Measurements from ENCODE around the gene TMEM178B.

Gene TMEM178B

DNA sequence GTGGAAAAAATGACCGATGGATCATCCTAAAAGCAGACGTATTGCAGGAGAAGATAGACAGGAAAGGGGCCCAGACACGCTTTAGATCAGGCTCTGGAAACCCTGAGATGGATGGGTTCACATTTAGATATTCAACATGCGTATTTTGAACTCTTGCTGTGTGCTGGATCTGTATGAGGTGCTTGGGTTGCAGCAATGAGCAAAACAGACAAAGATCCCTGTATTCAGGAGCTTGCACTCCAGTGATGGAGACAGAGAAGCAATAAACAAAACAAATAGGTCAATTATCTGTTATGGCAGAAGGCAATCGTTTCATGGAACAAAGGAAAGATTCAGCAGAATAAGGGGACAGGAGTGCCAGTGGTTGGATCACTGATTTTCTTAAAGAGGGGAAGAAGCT lies 275.5 kb downstream of the TMEM178B start:
- TF ChIP-seq POLR2AphosphoS5 (IDR thresholded peaks at IDR 0.05; ENCODE audit: low read depth): no peak
- TF ChIP-seq GABPA (IDR thresholded peaks at IDR 0.05; ENCODE audit: low read depth): no peak
- no peak for TF ChIP-seq SPI1 (IDR thresholded peaks at IDR 0.05; ENCODE audit: borderline replicate concordance, low read depth)
- TF ChIP-seq, protein P1, sequence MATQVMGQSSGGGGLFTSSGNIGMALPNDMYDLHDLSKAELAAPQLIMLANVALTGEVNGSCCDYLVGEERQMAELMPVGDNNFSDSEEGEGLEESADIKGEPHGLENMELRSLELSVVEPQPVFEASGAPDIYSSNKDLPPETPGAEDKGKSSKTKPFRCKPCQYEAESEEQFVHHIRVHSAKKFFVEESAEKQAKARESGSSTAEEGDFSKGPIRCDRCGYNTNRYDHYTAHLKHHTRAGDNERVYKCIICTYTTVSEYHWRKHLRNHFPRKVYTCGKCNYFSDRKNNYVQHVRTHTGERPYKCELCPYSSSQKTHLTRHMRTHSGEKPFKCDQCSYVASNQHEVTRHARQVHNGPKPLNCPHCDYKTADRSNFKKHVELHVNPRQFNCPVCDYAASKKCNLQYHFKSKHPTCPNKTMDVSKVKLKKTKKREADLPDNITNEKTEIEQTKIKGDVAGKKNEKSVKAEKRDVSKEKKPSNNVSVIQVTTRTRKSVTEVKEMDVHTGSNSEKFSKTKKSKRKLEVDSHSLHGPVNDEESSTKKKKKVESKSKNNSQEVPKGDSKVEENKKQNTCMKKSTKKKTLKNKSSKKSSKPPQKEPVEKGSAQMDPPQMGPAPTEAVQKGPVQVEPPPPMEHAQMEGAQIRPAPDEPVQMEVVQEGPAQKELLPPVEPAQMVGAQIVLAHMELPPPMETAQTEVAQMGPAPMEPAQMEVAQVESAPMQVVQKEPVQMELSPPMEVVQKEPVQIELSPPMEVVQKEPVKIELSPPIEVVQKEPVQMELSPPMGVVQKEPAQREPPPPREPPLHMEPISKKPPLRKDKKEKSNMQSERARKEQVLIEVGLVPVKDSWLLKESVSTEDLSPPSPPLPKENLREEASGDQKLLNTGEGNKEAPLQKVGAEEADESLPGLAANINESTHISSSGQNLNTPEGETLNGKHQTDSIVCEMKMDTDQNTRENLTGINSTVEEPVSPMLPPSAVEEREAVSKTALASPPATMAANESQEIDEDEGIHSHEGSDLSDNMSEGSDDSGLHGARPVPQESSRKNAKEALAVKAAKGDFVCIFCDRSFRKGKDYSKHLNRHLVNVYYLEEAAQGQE (IDR thresholded peaks at IDR 0.05; ENCODE audit: insufficient replicate concordance, low read depth): no peak
- TF ChIP-seq, protein P2, sequence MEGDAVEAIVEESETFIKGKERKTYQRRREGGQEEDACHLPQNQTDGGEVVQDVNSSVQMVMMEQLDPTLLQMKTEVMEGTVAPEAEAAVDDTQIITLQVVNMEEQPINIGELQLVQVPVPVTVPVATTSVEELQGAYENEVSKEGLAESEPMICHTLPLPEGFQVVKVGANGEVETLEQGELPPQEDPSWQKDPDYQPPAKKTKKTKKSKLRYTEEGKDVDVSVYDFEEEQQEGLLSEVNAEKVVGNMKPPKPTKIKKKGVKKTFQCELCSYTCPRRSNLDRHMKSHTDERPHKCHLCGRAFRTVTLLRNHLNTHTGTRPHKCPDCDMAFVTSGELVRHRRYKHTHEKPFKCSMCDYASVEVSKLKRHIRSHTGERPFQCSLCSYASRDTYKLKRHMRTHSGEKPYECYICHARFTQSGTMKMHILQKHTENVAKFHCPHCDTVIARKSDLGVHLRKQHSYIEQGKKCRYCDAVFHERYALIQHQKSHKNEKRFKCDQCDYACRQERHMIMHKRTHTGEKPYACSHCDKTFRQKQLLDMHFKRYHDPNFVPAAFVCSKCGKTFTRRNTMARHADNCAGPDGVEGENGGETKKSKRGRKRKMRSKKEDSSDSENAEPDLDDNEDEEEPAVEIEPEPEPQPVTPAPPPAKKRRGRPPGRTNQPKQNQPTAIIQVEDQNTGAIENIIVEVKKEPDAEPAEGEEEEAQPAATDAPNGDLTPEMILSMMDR (IDR thresholded peaks at IDR 0.05; ENCODE audit: insufficient read depth, low read length): no peak
- DNase-seq (ENCODE audit: low read depth in 1 of 2, low spot score in 1 of 2): no peak
- Histone ChIP-seq H3K27me3 (ENCODE audit: insufficient read depth, poor library complexity, severe bottlenecking) (peaks cover 3% of the 10 kb centered on the region), H3K4me3 (replicated peaks; ENCODE audit: insufficient read depth, low read length) (no peak overlapping the region), H3K27ac (replicated peaks) (no peak overlapping the region)

DNA sequence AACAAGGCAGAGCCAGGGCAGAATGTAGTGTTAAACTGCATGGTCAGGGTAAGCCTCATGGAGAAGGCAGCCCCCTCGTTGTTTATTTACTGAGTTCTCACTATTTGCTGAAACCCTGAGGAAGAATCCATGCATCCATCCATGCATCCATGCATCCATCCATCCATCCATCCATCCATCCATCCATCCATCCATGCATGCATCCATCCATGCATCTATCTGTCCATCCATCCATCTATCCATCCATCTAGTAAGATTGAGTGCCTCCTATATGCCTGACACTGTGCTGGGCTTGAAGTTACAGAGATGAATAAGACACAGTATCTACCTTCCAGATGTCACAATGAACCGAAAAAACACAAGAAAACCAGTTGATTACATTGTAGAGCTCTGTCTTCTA lies 275.9 kb downstream of the TMEM178B start:
- peaks cover 3% of the 10 kb centered on the region for H3K27me3 ChIP-seq (ENCODE audit: insufficient read depth, poor library complexity, severe bottlenecking)
- TF ChIP-seq POLR2AphosphoS5 (IDR thresholded peaks at IDR 0.05; ENCODE audit: low read depth) (no peak), SPI1 (IDR thresholded peaks at IDR 0.05; ENCODE audit: borderline replicate concordance, low read depth) (no peak)
- no peak overlapping the region for H3K27ac ChIP-seq (replicated peaks)
- H3K4me3 ChIP-seq (replicated peaks; ENCODE audit: insufficient read depth, low read length): no peak overlapping the region
- no peak for DNase-seq (ENCODE audit: low read depth in 1 of 2, low spot score in 1 of 2)

DNA sequence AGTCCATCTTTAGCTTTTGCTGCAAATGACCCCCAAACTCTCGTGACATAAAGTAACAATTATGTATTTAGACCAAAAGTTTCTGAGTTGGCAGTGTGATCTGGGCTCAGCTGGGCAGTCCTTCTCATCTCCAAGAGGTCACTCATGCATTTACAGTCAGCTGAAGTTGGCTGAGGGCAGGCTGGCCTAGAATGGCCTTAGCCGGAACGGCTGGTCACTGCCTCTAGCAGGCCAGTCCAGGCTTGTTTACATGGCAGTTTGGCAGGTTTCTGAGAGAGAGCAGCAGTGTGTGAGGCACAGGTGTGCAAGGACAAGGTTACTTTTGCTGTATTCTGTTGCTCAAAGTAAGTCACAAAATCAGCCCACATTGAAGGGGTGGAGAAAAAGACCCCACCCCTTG lies 277.3 kb downstream of the TMEM178B start:
- Histone ChIP-seq H3K4me3 (replicated peaks; ENCODE audit: insufficient read depth, low read length) (no peak overlapping the region), H3K27ac (replicated peaks) (no peak overlapping the region), H3K27me3 (ENCODE audit: insufficient read depth, poor library complexity, severe bottlenecking) (peaks cover 3% of the 10 kb centered on the region)
- TF ChIP-seq, protein P1 (IDR thresholded peaks at IDR 0.05; ENCODE audit: insufficient replicate concordance, low read depth): no peak
- TF ChIP-seq SPI1 (IDR thresholded peaks at IDR 0.05; ENCODE audit: borderline replicate concordance, low read depth) (no peak), GABPA (IDR thresholded peaks at IDR 0.05; ENCODE audit: low read depth) (no peak)
- TF ChIP-seq, protein P2 (IDR thresholded peaks at IDR 0.05; ENCODE audit: insufficient read depth, low read length): no peak
- no peak for DNase-seq (ENCODE audit: low read depth in 1 of 2, low spot score in 1 of 2)

DNA sequence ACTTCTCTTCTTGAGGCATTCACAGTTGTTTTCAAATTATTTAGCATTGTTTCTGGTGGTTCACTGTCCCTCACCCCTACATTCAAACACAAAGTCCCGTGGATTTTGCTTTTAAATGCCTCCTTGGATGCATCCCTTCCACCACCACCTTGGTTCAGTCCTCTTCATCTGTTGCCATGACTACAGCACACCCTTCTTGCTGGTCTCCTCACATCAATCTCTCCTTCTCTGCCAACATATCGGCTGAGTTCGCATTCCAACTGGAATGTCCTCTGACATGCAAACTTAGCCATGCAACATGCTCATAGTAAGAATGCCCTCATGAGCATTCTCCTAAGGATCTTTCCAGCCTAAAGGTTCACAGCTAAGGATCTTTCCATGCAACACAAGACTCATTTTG lies 279.1 kb downstream of the TMEM178B start:
- H3K4me3 ChIP-seq (replicated peaks; ENCODE audit: insufficient read depth, low read length): no peak overlapping the region
- TF ChIP-seq, protein P1 (IDR thresholded peaks at IDR 0.05; ENCODE audit: insufficient replicate concordance, low read depth): no peak
- TF ChIP-seq, protein P2 (IDR thresholded peaks at IDR 0.05; ENCODE audit: insufficient read depth, low read length): no peak
- TF ChIP-seq SPI1 (IDR thresholded peaks at IDR 0.05; ENCODE audit: borderline replicate concordance, low read depth): no peak
- TF ChIP-seq POLR2AphosphoS5 (IDR thresholded peaks at IDR 0.05; ENCODE audit: low read depth): no peak
- no peak for TF ChIP-seq GABPA (IDR thresholded peaks at IDR 0.05; ENCODE audit: low read depth)
- DNase-seq (ENCODE audit: low read depth in 1 of 2, low spot score in 1 of 2): no peak
- no peak overlapping the region for H3K27ac ChIP-seq (replicated peaks)
- H3K27me3 ChIP-seq (ENCODE audit: insufficient read depth, poor library complexity, severe bottlenecking): peaks cover 3% of the 10 kb centered on the region
